ENCODE data around the gene NHP2. TPM values are rescaled to one million over a fixed set of nuclear protein-coding genes. Genes with fewer than 3 reads are reported as not detected.

Gene NHP2
- total RNA-seq, 2 experiments from 2014 or later: 42.2 to 44.5 TPM

GRCh38 chr5:178119915-178120606 is 33.6 kb downstream of the NHP2 start:
- Histone ChIP-seq H3K4me1 (ENCODE audit: insufficient read depth, low read length) (peaks cover 64% of the 10 kb centered on the region), H3K27me3 (ENCODE audit: control insufficient read depth in 1 of 2, insufficient read depth in 2 of 2, low read length in 2 of 2) (peaks cover 0 to 7% of the 10 kb centered on the region in 2 experiments), H3K27ac (ENCODE audit: low read depth in 1 of 2, low read length in 2 of 2) (no peak overlapping the region), H3K36me3 (ENCODE audit: insufficient read depth, low read length) (no peaks in the 10 kb centered on the region), H3K4me3 (ENCODE audit: low read length) (no peak overlapping the region), H3K9me3 (ENCODE audit: control insufficient read depth in 1 of 2, insufficient read depth in 1 of 2, low read length in 2 of 2) (peaks cover 0 to 3% of the 10 kb centered on the region in 2 experiments)
- Mint-ChIP-seq H3K36me3 (ENCODE audit: low read depth) (no peaks in the 10 kb centered on the region), H3K4me3 (no peak overlapping the region), H3K27ac (no peak overlapping the region), H3K9me3 (no peaks in the 10 kb centered on the region), H3K27me3 (no peaks in the 10 kb centered on the region), H3K4me1 (ENCODE audit: low read depth) (peaks cover 38% of the 10 kb centered on the region)
- no peak for TF ChIP-seq CTCF (IDR thresholded peaks at IDR 0.05)
- POLR2A ChIA-PET: interaction anchor here (0.7 to 2.4 kb wide), 7 partner anchors 11 to 84 kb away, joined by 3 to 14 read pairs (median 8); partner anchors contain the start of genes HNRNPAB, NHP2 and RMND5B
- ATAC-seq (ENCODE audit: poor library complexity) (no peak), DNase-seq (no peak)
- intact Hi-C loops (cut with DNase I, micrococcal nuclease): loop anchor here in 1 of 2 experiments (2.0 kb wide), 1 partner anchor 27 kb away; no protein-coding TSS in a partner anchor
- CTCF ChIA-PET: interaction anchor here (0.6 to 2.2 kb wide), 15 partner anchors 10 to 113 kb away, joined by 3 to 17 read pairs (median 4); partner anchors contain the start of genes NHP2, PHYKPL and RMND5B

GRCh38 chr5:178117923-178118701 is 35.6 kb downstream of the NHP2 start:
- intact Hi-C loops (cut with DNase I, micrococcal nuclease): no loop called here
- peaks cover 74% of the 10 kb centered on the region for H3K4me1 ChIP-seq (ENCODE audit: insufficient read depth, low read length)
- no peaks in the 10 kb centered on the region for H3K36me3 ChIP-seq (ENCODE audit: insufficient read depth, low read length)
- H3K36me3 Mint-ChIP-seq (ENCODE audit: low read depth): no peaks in the 10 kb centered on the region
- peaks cover 48% of the 10 kb centered on the region for H3K4me1 Mint-ChIP-seq (ENCODE audit: low read depth)
- DNase-seq: no peak
- ChIA-PET POLR2A (interaction anchor here (1.2 kb wide), 1 partner anchor 35 kb away, joined by 4 read pairs; the partner anchor contains the start of gene NHP2), CTCF (no interaction called here)
- no peak for ATAC-seq (ENCODE audit: poor library complexity)
- H3K9me3 Mint-ChIP-seq: no peaks in the 10 kb centered on the region
- no peak overlapping the region for H3K27ac Mint-ChIP-seq
- peaks cover 0 to 7% of the 10 kb centered on the region in 2 experiments for H3K27me3 ChIP-seq (ENCODE audit: control insufficient read depth in 1 of 2, insufficient read depth in 2 of 2, low read length in 2 of 2)
- H3K9me3 ChIP-seq (ENCODE audit: control insufficient read depth in 1 of 2, insufficient read depth in 1 of 2, low read length in 2 of 2): peaks cover 0 to 4% of the 10 kb centered on the region in 2 experiments
- H3K4me3 ChIP-seq (ENCODE audit: low read length): no peak overlapping the region
- H3K4me3 Mint-ChIP-seq: no peak overlapping the region
- TF ChIP-seq CTCF (IDR thresholded peaks at IDR 0.05): no peak
- no peaks in the 10 kb centered on the region for H3K27me3 Mint-ChIP-seq
- no peak overlapping the region for H3K27ac ChIP-seq (ENCODE audit: low read depth in 1 of 2, low read length in 2 of 2)

GRCh38 chr5:178116143-178116885 is 37.4 kb downstream of the NHP2 start:
- Histone ChIP-seq H3K27me3 (ENCODE audit: control insufficient read depth in 1 of 2, insufficient read depth in 2 of 2, low read length in 2 of 2) (peaks cover 0 to 7% of the 10 kb centered on the region in 2 experiments), H3K4me1 (ENCODE audit: insufficient read depth, low read length) (peaks cover 67% of the 10 kb centered on the region), H3K9me3 (ENCODE audit: control insufficient read depth in 1 of 2, insufficient read depth in 1 of 2, low read length in 2 of 2) (peaks cover 0 to 4% of the 10 kb centered on the region in 2 experiments), H3K4me3 (ENCODE audit: low read length) (peak overlapping the region; percentile 1), H3K27ac (ENCODE audit: low read depth in 1 of 2, low read length in 2 of 2) (no peak overlapping the region), H3K36me3 (ENCODE audit: insufficient read depth, low read length) (no peaks in the 10 kb centered on the region)
- DNase-seq: peak; percentile 19 to 94 (median 49)
- Mint-ChIP-seq H3K27me3 (no peaks in the 10 kb centered on the region), H3K4me3 (peak overlapping the region; percentile 70), H3K4me1 (ENCODE audit: low read depth) (peaks cover 46% of the 10 kb centered on the region), H3K9me3 (no peaks in the 10 kb centered on the region), H3K36me3 (ENCODE audit: low read depth) (no peaks in the 10 kb centered on the region), H3K27ac (peak overlapping the region; percentile 66)
- peak; percentile 33 for ATAC-seq (ENCODE audit: poor library complexity)
- POLR2A ChIA-PET: interaction anchor here (1.9 kb wide), 1 partner anchor 29 kb away, joined by 7 read pairs; no protein-coding TSS in a partner anchor
- CTCF ChIA-PET: interaction anchor here (0.6 to 1.5 kb wide), 2 partner anchors 40 to 1672 kb away, joined by 3 to 4 read pairs; no protein-coding TSS in a partner anchor
- TF ChIP-seq CTCF (IDR thresholded peaks at IDR 0.05): no peak
- intact Hi-C loops (cut with DNase I, micrococcal nuclease): no loop called here

Data from CD4-positive, alpha-beta T cell (primary cell).